HFFc6 (cell line): ENCODE data around the gene SURF2. TPM values are rescaled to one million over a fixed set of nuclear protein-coding genes. Genes with fewer than 3 reads are reported as not detected.
A peak's percentile ranks its signal among the peaks of the same experiment; 100 is the strongest.

Source experiments
- DNase-seq: peaks from one replicate; pipeline ENCODE4 v3.0.0-alpha.2; 2018
- H3K27ac Mint-ChIP-seq: 2 replicates; pipeline ENCODE4 v1.8.0; 2020; ENCODE audit warnings: mild to moderate bottlenecking, mixed read lengths
- H3K27me3 Mint-ChIP-seq: 2 replicates; pipeline ENCODE4 v1.8.0; 2021; ENCODE audit warnings: mild to moderate bottlenecking, moderate library complexity, mixed read lengths; ENCODE audit not compliant: insufficient read depth
- H3K36me3 Mint-ChIP-seq: 2 replicates; pipeline ENCODE4 v1.8.0; 2021; ENCODE audit warnings: low read depth, mixed read lengths
- H3K4me1 Mint-ChIP-seq: 2 replicates; pipeline ENCODE4 v1.8.0; 2020; ENCODE audit warnings: low read depth, mixed read lengths
- H3K4me3 Mint-ChIP-seq: 2 replicates; pipeline ENCODE4 v1.8.0; 2020; ENCODE audit warnings: mild to moderate bottlenecking, moderate library complexity, mixed read lengths
- H3K9me3 Mint-ChIP-seq: 2 replicates; pipeline ENCODE4 v1.8.0; 2020; ENCODE audit warnings: mild to moderate bottlenecking, mixed read lengths
- total RNA-seq, 6 experiments: library from RNA; stranded (reverse); fragmentation: NEBNext Ultra II Directional; extraction: Animal tissue kit (Norgen Biotek cat#: 25700); gene quantifications; 2 replicates in 1 of 6; 3 replicates in 5 of 6; pipeline ENCODE4 v1.2.3, GENCODE V29; 2021
- TF ChIP-seq, protein P1 (sequence below): fragments of 200-600 bp; sonication (generic); IDR thresholded peaks from 2 replicates; pipeline ENCODE4 v1.5.0; 2021; ENCODE audit warnings: antibody characterized with exemption, mild to moderate bottlenecking

Gene SURF2
- total RNA-seq, 6 experiments from 2014 or later: 16.6 to 20.9 (median 18.2) TPM

DNA sequence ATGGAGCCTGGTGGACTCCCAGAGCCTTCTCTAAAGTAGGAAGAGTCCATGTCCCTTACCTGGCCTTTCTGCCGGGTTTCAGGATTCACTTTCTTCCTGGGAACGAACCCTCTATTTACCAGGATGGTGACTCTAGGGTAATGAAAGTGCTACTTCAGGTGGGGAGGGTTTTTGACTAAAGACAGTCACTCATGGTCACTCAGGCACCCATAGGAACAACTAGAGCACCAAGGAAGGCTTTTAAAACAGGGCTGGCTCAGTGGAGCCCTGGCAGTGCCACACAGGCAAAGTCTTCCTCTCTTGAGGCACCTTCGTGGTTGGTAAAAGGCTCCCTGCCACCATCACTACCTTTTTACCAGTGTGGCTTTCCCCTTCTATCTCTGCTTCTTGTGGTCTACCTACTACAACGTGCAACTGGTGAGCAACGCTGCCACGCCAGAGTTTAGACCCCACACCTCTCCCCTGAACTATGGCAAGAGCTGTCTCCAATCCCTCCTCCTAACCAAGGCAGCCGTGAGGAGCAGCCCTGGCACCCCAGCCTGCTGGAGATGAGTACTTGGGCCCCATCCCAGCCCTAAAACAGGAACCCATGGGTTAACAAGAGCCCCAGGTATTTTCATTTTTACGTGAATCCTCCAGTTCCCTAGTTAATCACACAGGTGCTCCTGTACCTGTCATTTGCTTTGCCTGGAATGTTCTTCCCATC lies 3.6 kb upstream of the SURF2 start:
- Mint-ChIP-seq H3K27ac (peak overlapping the region; percentile 75), H3K9me3 (peaks cover 8% of the 10 kb centered on the region; the same call in 1 of the 2 replicates), H3K4me3 (no peak overlapping the region; the same call in 1 of the 2 replicates), H3K36me3 (peaks cover 40% of the 10 kb centered on the region), H3K4me1 (peaks cover 34% of the 10 kb centered on the region), H3K27me3 (peaks cover 17% of the 10 kb centered on the region)
- TF ChIP-seq, protein P1, sequence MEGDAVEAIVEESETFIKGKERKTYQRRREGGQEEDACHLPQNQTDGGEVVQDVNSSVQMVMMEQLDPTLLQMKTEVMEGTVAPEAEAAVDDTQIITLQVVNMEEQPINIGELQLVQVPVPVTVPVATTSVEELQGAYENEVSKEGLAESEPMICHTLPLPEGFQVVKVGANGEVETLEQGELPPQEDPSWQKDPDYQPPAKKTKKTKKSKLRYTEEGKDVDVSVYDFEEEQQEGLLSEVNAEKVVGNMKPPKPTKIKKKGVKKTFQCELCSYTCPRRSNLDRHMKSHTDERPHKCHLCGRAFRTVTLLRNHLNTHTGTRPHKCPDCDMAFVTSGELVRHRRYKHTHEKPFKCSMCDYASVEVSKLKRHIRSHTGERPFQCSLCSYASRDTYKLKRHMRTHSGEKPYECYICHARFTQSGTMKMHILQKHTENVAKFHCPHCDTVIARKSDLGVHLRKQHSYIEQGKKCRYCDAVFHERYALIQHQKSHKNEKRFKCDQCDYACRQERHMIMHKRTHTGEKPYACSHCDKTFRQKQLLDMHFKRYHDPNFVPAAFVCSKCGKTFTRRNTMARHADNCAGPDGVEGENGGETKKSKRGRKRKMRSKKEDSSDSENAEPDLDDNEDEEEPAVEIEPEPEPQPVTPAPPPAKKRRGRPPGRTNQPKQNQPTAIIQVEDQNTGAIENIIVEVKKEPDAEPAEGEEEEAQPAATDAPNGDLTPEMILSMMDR: no peak
- no peak for DNase-seq

DNA sequence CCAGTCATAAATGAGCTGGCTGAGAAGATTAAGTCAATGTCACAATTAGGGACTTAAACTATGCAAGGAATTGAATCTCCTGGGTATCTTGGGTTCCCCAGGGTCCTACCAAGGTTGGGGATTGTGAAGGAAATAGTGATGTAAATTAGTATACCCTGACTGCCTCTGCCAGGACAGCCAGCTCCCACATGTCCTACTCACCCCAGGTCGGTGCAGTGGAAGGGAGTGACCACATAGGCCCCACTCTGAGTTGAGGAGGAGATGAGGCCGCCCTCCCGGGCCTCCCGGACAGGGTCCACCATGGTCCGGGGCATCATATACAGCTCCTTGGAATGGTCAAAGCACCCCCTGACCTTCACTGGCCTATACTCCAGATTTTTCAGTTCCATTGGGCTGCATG lies 2.8 kb upstream of the SURF2 start:
- H3K4me3 Mint-ChIP-seq: no peak overlapping the region
- peaks cover 41% of the 10 kb centered on the region for H3K4me1 Mint-ChIP-seq
- peaks cover 34% of the 10 kb centered on the region for H3K36me3 Mint-ChIP-seq
- DNase-seq: no peak
- TF ChIP-seq, protein P1: no peak
- peak overlapping the region; percentile 75 for H3K27ac Mint-ChIP-seq
- peaks cover 4% of the 10 kb centered on the region; the same call in 1 of the 2 replicates for H3K9me3 Mint-ChIP-seq
- peaks cover 11% of the 10 kb centered on the region for H3K27me3 Mint-ChIP-seq

DNA sequence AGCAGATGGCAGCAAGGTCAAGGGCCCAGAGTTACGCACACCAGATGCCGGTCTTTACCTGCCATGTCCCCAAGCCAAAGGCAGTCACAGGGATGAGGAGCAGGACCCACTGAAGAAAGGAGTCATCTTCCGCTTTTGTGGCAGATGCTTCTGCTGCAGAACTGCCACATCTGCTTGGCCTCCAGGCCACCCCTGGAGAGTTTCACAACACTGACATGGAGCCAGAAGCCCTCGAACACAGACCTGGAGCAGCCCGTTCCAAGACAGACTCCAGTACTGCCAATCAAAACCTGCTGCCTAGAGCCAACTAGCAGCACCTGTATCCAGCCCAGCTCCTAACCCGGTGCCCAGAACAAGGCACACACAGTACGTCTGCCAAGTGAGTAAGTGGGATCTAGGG lies 1.6 kb upstream of the SURF2 start:
- no peaks in the 10 kb centered on the region for H3K9me3 Mint-ChIP-seq
- H3K4me1 Mint-ChIP-seq: peaks cover 36% of the 10 kb centered on the region
- peaks cover 27% of the 10 kb centered on the region for H3K36me3 Mint-ChIP-seq
- DNase-seq: no peak
- TF ChIP-seq, protein P1: no peak
- H3K27me3 Mint-ChIP-seq: peaks cover 6% of the 10 kb centered on the region
- peak overlapping the region; percentile 96 for H3K4me3 Mint-ChIP-seq
- H3K27ac Mint-ChIP-seq: peak overlapping the region; percentile 81

DNA sequence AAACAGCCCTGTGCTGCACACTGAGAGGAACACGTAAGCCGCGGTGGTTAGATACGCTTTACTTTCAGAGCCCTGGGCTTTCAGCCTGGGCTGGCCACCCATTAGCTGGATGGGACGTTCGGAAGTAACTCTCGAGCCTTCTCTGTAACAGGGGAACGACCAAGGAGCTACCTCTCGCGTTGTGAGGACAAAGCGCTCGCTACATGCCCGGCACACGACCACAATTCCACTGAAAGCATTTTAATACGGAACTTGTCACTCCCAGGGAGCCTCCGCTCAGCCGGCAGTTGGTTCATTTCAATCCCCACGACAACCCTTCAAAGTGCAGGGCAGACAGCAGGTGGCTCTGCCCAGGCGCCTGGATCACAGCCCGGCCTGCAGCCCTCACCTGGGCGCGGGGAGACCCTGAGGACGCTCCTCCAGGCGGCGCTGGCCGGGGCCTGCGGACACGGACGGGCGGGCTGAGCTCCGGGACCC lies 431 bp upstream of the SURF2 start:
- TF ChIP-seq, protein P1: peak; percentile 28; the same call in 1 of the 2 replicates
- H3K4me3 Mint-ChIP-seq: peak overlapping the region; percentile 96
- peaks cover 16% of the 10 kb centered on the region; the same call in 1 of the 2 replicates for H3K36me3 Mint-ChIP-seq
- H3K27ac Mint-ChIP-seq: peak overlapping the region; percentile 81
- H3K27me3 Mint-ChIP-seq: peaks cover 6% of the 10 kb centered on the region
- peaks cover 28% of the 10 kb centered on the region for H3K4me1 Mint-ChIP-seq
- no peak for DNase-seq
- no peaks in the 10 kb centered on the region for H3K9me3 Mint-ChIP-seq

DNA sequence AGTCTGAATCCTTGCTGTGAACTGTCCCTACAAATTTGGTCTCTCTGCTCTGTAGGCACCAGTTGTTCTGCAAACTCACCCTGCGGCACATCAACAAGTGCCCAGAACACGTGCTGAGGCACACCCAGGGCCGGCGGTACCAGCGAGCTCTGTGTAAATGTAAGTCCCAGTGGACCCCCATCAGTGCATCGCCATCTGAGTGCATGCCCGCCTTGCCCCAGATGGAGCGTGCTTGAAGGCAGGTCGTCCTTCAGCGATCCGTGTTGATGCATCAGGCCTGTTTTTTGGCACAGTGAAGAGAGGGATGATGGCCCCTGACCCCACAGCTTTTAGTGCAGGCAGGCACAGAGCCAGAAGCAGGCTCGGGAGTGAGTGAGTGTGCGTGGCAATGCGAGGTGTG lies 1.3 kb downstream of the SURF2 start:
- Mint-ChIP-seq H3K27me3 (peaks cover 6% of the 10 kb centered on the region), H3K36me3 (peaks cover 25% of the 10 kb centered on the region; the same call in 1 of the 2 replicates), H3K4me3 (peak overlapping the region; percentile 84), H3K4me1 (peaks cover 28% of the 10 kb centered on the region), H3K9me3 (no peaks in the 10 kb centered on the region), H3K27ac (peak overlapping the region; percentile 13; the same call in 1 of the 2 replicates)
- TF ChIP-seq, protein P1: no peak
- no peak for DNase-seq
